ENCODE results near the gene TMEM63C.

TMEM63C gene

GRCh38 chr14:77299771-77300170 lies 118.2 kb downstream of the TMEM63C start:
- Histone ChIP-seq H3K4me2 (no peak overlapping the region), H3K36me3 (peaks cover 30% of the 10 kb centered on the region), H3K27me3 (no peaks in the 10 kb centered on the region), H3K9ac (no peak overlapping the region), H3K4me1 (no peaks in the 10 kb centered on the region), H4K20me1 (no peaks in the 10 kb centered on the region), H3K9me3 (no peaks in the 10 kb centered on the region), H3K27ac (no peak overlapping the region), H3K4me3 (no peak overlapping the region)
- no peak for TF ChIP-seq Cebpa-rat (IDR thresholded peaks at IDR 0.05)

- Histone ChIP-seq H3K4me2 (no peak overlapping the region), H3K36me3 (peaks cover 31% of the 10 kb centered on the region), H3K4me1 (no peaks in the 10 kb centered on the region), H3K27me3 (no peaks in the 10 kb centered on the region), H3K9me3 (no peaks in the 10 kb centered on the region), H3K27ac (no peak overlapping the region), H3K4me3 (no peak overlapping the region), H4K20me1 (no peaks in the 10 kb centered on the region), H3K9ac (no peak overlapping the region)
- TF ChIP-seq Cebpa-rat (IDR thresholded peaks at IDR 0.05), result no peak
Measured at GRCh38 chr14:77301103-77301502, 119.5 kb downstream of the TMEM63C start.

GRCh38 chr14:77302926-77303325 lies 121.3 kb downstream of the TMEM63C start:
- no peak for TF ChIP-seq Cebpa-rat (IDR thresholded peaks at IDR 0.05)
- no peak overlapping the region for H3K27ac ChIP-seq
- H3K36me3 ChIP-seq, result peaks cover 25% of the 10 kb centered on the region; the same call in 1 of the 2 replicates
- H3K27me3 ChIP-seq, result no peaks in the 10 kb centered on the region
- no peaks in the 10 kb centered on the region for H3K9me3 ChIP-seq
- H3K9ac ChIP-seq, result no peak overlapping the region
- H4K20me1 ChIP-seq, result no peaks in the 10 kb centered on the region
- no peaks in the 10 kb centered on the region for H3K4me1 ChIP-seq
- no peak overlapping the region for H3K4me2 ChIP-seq
- H3K4me3 ChIP-seq, result no peak overlapping the region

GRCh38 chr14:77303417-77304156 lies 122.0 kb downstream of the TMEM63C start:
- no peak for TF ChIP-seq Cebpa-rat (IDR thresholded peaks at IDR 0.05)
- Histone ChIP-seq H3K27ac (no peak overlapping the region), H3K4me3 (no peak overlapping the region), H3K36me3 (peaks cover 18% of the 10 kb centered on the region; the same call in 1 of the 2 replicates), H3K27me3 (no peaks in the 10 kb centered on the region), H4K20me1 (no peaks in the 10 kb centered on the region), H3K4me1 (no peaks in the 10 kb centered on the region), H3K9ac (no peak overlapping the region), H3K4me2 (no peak overlapping the region), H3K9me3 (no peaks in the 10 kb centered on the region)

GRCh38 chr14:77305696-77306095 lies 124.1 kb downstream of the TMEM63C start:
- H3K4me1 ChIP-seq, result peaks cover 9% of the 10 kb centered on the region

GRCh38 chr14:77306416-77306815 lies 124.8 kb downstream of the TMEM63C start:
- Histone ChIP-seq H3K9me3 (no peaks in the 10 kb centered on the region), H4K20me1 (no peaks in the 10 kb centered on the region), H3K4me2 (no peak overlapping the region), H3K27ac (no peak overlapping the region), H3K27me3 (no peaks in the 10 kb centered on the region), H3K36me3 (peaks cover 16% of the 10 kb centered on the region; the same call in 1 of the 2 replicates), H3K4me3 (no peak overlapping the region), H3K9ac (no peak overlapping the region), H3K4me1 (peaks cover 9% of the 10 kb centered on the region)
- no peak for TF ChIP-seq Cebpa-rat (IDR thresholded peaks at IDR 0.05)

More at GRCh38 chr14:77305696-77306095, 124.1 kb downstream of the TMEM63C start:
- Histone ChIP-seq H4K20me1 (no peaks in the 10 kb centered on the region), H3K9ac (no peak overlapping the region), H3K4me2 (no peak overlapping the region), H3K27me3 (no peaks in the 10 kb centered on the region), H3K27ac (no peak overlapping the region), H3K9me3 (no peaks in the 10 kb centered on the region), H3K4me3 (no peak overlapping the region), H3K36me3 (peaks cover 16% of the 10 kb centered on the region; the same call in 1 of the 2 replicates)
- no peak for TF ChIP-seq Cebpa-rat (IDR thresholded peaks at IDR 0.05)

GRCh38 chr14:77306851-77307496 lies 125.4 kb downstream of the TMEM63C start:
- Histone ChIP-seq H3K4me3 (no peak overlapping the region), H3K4me1 (peaks cover 9% of the 10 kb centered on the region), H4K20me1 (no peaks in the 10 kb centered on the region), H3K27ac (no peak overlapping the region), H3K9me3 (no peaks in the 10 kb centered on the region), H3K4me2 (no peak overlapping the region), H3K36me3 (peaks cover 16% of the 10 kb centered on the region; the same call in 1 of the 2 replicates), H3K27me3 (no peaks in the 10 kb centered on the region), H3K9ac (no peak overlapping the region)
- no peak for TF ChIP-seq Cebpa-rat (IDR thresholded peaks at IDR 0.05)
